ENCODE measurements around the gene MRPL20. TPM values are rescaled to one million over a fixed set of nuclear protein-coding genes. Genes with fewer than 3 reads are reported as not detected.
A peak's percentile ranks its signal among the peaks of the same experiment; 100 is the strongest.

MRPL20 gene
- total and polyA plus RNA-seq, 9 of the 15 experiments (the other 6 are each of a cell fraction or from before 2014, with no cell fraction given): 180 to 671 (median 229) TPM

GRCh38 chr1:1419813-1420653, 12.9 kb upstream of the MRPL20 start:
- ChIA-PET POLR2A (interaction anchor here (0.6 to 1.2 kb wide), 3 partner anchors 11 to 55 kb away, joined by 3 to 4 read pairs (median 3); partner anchors contain the start of gene CCNL2), CTCF (ENCODE audit: low intra/inter-chr PET ratio) (no interaction called here)
- intact Hi-C loops (cut with micrococcal nuclease) (no loop called here), in situ Hi-C loops (cut with MboI) (no loop called here)
- TF ChIP-seq HLTF (IDR thresholded peaks at IDR 0.05) (no peak), ZSCAN29 (IDR thresholded peaks at IDR 0.05) (no peak)
- no peaks in the 10 kb centered on the region for H3K36me3 ChIP-seq (ENCODE audit: control insufficient read depth, insufficient read depth, low read length)
- H3K27ac ChIP-seq (ENCODE audit: extremely low read depth, low read depth, low read length): no peak overlapping the region
- no peaks in the 10 kb centered on the region for H3K9me1 ChIP-seq (ENCODE audit: control insufficient read depth, insufficient read depth, low read length)
- H3K9ac ChIP-seq (ENCODE audit: insufficient read depth in 1 of 2, low read depth in 2 of 2, low read length in 2 of 2): peak overlapping the region in 1 of 2 experiments; percentile 39; a peak in 1 of 4 replicates
- ATAC-seq (no peak), DNase-seq (ENCODE audit: extremely low read depth in 1 of 4, low spot score in 3 of 4) (no peak), FAIRE-seq (no peak)
- no peak overlapping the region for H3K4me3 ChIP-seq
- H3K9me3 ChIP-seq (replicated peaks; ENCODE audit: control insufficient read depth, insufficient read depth, low read depth, low read length): no peaks in the 10 kb centered on the region
- peaks cover 3 to 25% of the 10 kb centered on the region in 2 experiments; a peak in 4 of 5 replicates for H3K4me1 ChIP-seq (replicated peaks in 1 of 2; ENCODE audit: control insufficient read depth in 2 of 2, insufficient read depth in 2 of 2, low read length in 2 of 2)
- no peaks in the 10 kb centered on the region for H3K27me3 ChIP-seq (ENCODE audit: control insufficient read depth in 2 of 2, insufficient read depth in 2 of 2, low read length in 2 of 2)
- H3K79me2 ChIP-seq (ENCODE audit: control insufficient read depth, insufficient read depth, low read length): no peaks in the 10 kb centered on the region
- 86% methylated on average over 26 of the region's 112 CpGs for WGBS (ENCODE audit: insufficient coverage, low coverage, missing lambda C conversion rate)
- BruUV-seq (replicated peaks): no TSS peak
- H2AFZ ChIP-seq (ENCODE audit: low read depth, low read length): no peak overlapping the region
- H3K4me2 ChIP-seq (ENCODE audit: insufficient read depth, low read length): no peak overlapping the region
- no peaks in the 10 kb centered on the region for H4K20me1 ChIP-seq (replicated peaks; ENCODE audit: control insufficient read depth, insufficient read depth, low read length)

GRCh38 chr1:1419363-1419812, 12.3 kb upstream of the MRPL20 start:
- no peak overlapping the region for H3K4me2 ChIP-seq (ENCODE audit: insufficient read depth, low read length)

More at GRCh38 chr1:1419363-1419812, 12.3 kb upstream of the MRPL20 start:
- CTCF ChIA-PET (ENCODE audit: low intra/inter-chr PET ratio): no interaction called here
- no peaks in the 10 kb centered on the region for H4K20me1 ChIP-seq (replicated peaks; ENCODE audit: control insufficient read depth, insufficient read depth, low read length)
- no peak overlapping the region for H3K4me3 ChIP-seq
- peak overlapping the region in 1 of 2 experiments; percentile 39; a peak in 1 of 4 replicates for H3K9ac ChIP-seq (ENCODE audit: insufficient read depth in 1 of 2, low read depth in 2 of 2, low read length in 2 of 2)
- in situ Hi-C loops (cut with MboI): no loop called here
- no peaks in the 10 kb centered on the region for H3K27me3 ChIP-seq (ENCODE audit: control insufficient read depth in 2 of 2, insufficient read depth in 2 of 2, low read length in 2 of 2)
- ATAC-seq (no peak), DNase-seq (ENCODE audit: extremely low read depth in 1 of 4, low spot score in 3 of 4) (no peak), FAIRE-seq (no peak)
- no peaks in the 10 kb centered on the region for H3K79me2 ChIP-seq (ENCODE audit: control insufficient read depth, insufficient read depth, low read length)
- peaks cover 3 to 25% of the 10 kb centered on the region in 2 experiments; a peak in 4 of 5 replicates for H3K4me1 ChIP-seq (replicated peaks in 1 of 2; ENCODE audit: control insufficient read depth in 2 of 2, insufficient read depth in 2 of 2, low read length in 2 of 2)
- H3K27ac ChIP-seq (ENCODE audit: extremely low read depth, low read depth, low read length): no peak overlapping the region
- H3K9me3 ChIP-seq (replicated peaks; ENCODE audit: control insufficient read depth, insufficient read depth, low read depth, low read length): no peaks in the 10 kb centered on the region
- intact Hi-C loops (cut with micrococcal nuclease): no loop called here
- no peak overlapping the region for H2AFZ ChIP-seq (ENCODE audit: low read depth, low read length)
- no peaks in the 10 kb centered on the region for H3K36me3 ChIP-seq (ENCODE audit: control insufficient read depth, insufficient read depth, low read length)
- H3K9me1 ChIP-seq (ENCODE audit: control insufficient read depth, insufficient read depth, low read length): no peaks in the 10 kb centered on the region
- BruUV-seq (replicated peaks): no TSS peak
- TF ChIP-seq FIP1L1 (IDR thresholded peaks at IDR 0.05; ENCODE audit: low read depth, low read length, poor library complexity, severe bottlenecking): no peak
- TF ChIP-seq ZNF707 (CRISPR knock-in tag; conservative IDR thresholded peaks at IDR 0.05): no peak
- no peak for TF ChIP-seq ZNF695 (CRISPR knock-in tag; IDR thresholded peaks at IDR 0.05)
- TF ChIP-seq RHOXF2B (CRISPR knock-in tag; conservative IDR thresholded peaks at IDR 0.05): no peak
- no peak for TF ChIP-seq MCM7 (IDR thresholded peaks at IDR 0.05)
- no peak for TF ChIP-seq TAF9B (IDR thresholded peaks at IDR 0.05; ENCODE audit: partially characterized antibody)
- peak; percentile 27 for TF ChIP-seq HMGN3 (IDR thresholded peaks at IDR 0.05; ENCODE audit: borderline replicate concordance, extremely low read depth, insufficient read length, low read depth, low read length)
- WGBS (ENCODE audit: insufficient coverage, low coverage, missing lambda C conversion rate): 74% methylated on average over 18 of the region's 21 CpGs
- POLR2A ChIA-PET: interaction anchor here (0.6 kb wide), 2 partner anchors 10 to 20 kb away, joined by 3 to 5 read pairs; no protein-coding TSS in a partner anchor
